IMR-90 (cell line): Measurements from ENCODE around the gene ANKRD2.

Experiments
- POLR2A ChIP-seq: IDR thresholded peaks from 2 replicates; pipeline ENCODE4 v1.6.1; 2012; ENCODE audit warnings: mild to moderate bottlenecking, low read depth, low read length
- RAD21 ChIP-seq: IDR thresholded peaks from 2 replicates; pipeline ENCODE4 v1.6.1; 2012; ENCODE audit warnings: low read length, improper control_type of control experiment
- TF ChIP-seq, protein P1 (sequence below): conservative IDR thresholded peaks from 2 replicates; pipeline ENCODE4 v1.5.1; 2012; ENCODE audit warnings: mild to moderate bottlenecking, low read depth, low read length, improper control_type of control experiment

DNA sequence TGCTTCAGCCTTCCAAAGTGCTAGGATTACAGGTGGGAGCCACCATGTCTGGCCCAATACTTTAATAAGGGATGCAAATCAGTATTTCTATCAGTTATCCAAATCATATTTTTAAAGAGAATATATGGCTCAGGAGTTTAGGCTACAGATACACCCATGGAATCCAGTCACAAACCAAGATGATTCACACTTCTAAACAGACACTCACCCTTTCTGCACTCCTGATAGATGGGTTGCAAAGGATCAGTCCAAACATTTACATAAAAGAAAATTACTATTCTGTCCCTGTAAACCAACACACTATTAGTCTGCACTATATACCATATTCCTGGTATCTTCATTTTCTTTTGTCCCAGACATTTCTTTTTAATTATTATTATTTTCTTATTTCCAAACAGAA lies 58.5 kb downstream of the ANKRD2 start:
- TF ChIP-seq RAD21 = no peak
- TF ChIP-seq, protein P1, sequence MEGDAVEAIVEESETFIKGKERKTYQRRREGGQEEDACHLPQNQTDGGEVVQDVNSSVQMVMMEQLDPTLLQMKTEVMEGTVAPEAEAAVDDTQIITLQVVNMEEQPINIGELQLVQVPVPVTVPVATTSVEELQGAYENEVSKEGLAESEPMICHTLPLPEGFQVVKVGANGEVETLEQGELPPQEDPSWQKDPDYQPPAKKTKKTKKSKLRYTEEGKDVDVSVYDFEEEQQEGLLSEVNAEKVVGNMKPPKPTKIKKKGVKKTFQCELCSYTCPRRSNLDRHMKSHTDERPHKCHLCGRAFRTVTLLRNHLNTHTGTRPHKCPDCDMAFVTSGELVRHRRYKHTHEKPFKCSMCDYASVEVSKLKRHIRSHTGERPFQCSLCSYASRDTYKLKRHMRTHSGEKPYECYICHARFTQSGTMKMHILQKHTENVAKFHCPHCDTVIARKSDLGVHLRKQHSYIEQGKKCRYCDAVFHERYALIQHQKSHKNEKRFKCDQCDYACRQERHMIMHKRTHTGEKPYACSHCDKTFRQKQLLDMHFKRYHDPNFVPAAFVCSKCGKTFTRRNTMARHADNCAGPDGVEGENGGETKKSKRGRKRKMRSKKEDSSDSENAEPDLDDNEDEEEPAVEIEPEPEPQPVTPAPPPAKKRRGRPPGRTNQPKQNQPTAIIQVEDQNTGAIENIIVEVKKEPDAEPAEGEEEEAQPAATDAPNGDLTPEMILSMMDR = no peak
- TF ChIP-seq POLR2A = no peak
